Fibroblast of pulmonary artery (primary cell): Measurements from ENCODE around the gene NCOA3.
A peak's percentile ranks its signal among the peaks of the same experiment; 100 is the strongest.
"Not testable (repeated sequence)": the region's sequence is repeated elsewhere in the genome, so short reads cannot be mapped to it uniquely, and the experiment has no call there.

Experiments
- DNase-seq: peaks from one replicate; pipeline ENCODE4 v3.0.0-alpha.2; 2010; ENCODE audit warnings: low read depth
- H3K4me3 ChIP-seq: replicated peaks from 2 replicates; pipeline ENCODE4 v1.5.1; 2011; ENCODE audit warnings: low read depth, mild to moderate bottlenecking, control low read depth, low read length, moderate library complexity
- TF ChIP-seq, protein P1 (sequence below): IDR thresholded peaks from 2 replicates; pipeline ENCODE4 v1.5.1; 2011; ENCODE audit warnings: mild to moderate bottlenecking, control low read depth, low read length, inconsistent platforms; ENCODE audit errors: missing control alignments

Gene NCOA3

DNA sequence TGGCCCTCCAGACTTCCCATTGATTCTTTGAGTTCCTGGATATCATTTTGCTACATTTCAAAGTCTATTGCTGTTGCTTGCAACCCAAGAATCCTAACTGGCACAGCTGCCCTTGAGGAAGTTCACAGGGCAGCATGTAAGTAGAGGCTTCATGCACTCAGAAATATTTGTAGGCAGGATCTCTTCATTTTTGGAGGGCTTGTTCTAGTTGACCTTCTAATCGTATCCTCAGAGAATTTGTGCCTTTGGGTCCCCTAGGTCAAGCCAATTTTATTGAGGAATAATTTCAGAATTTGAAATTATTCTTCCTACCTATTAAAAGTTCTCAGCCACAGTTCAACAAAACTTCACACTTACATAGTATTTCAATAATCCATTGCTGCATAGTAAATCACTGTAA is 5.6 kb upstream of the NCOA3 start:
- TF ChIP-seq, protein P1, sequence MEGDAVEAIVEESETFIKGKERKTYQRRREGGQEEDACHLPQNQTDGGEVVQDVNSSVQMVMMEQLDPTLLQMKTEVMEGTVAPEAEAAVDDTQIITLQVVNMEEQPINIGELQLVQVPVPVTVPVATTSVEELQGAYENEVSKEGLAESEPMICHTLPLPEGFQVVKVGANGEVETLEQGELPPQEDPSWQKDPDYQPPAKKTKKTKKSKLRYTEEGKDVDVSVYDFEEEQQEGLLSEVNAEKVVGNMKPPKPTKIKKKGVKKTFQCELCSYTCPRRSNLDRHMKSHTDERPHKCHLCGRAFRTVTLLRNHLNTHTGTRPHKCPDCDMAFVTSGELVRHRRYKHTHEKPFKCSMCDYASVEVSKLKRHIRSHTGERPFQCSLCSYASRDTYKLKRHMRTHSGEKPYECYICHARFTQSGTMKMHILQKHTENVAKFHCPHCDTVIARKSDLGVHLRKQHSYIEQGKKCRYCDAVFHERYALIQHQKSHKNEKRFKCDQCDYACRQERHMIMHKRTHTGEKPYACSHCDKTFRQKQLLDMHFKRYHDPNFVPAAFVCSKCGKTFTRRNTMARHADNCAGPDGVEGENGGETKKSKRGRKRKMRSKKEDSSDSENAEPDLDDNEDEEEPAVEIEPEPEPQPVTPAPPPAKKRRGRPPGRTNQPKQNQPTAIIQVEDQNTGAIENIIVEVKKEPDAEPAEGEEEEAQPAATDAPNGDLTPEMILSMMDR, result no peak
- no peak for DNase-seq

DNA sequence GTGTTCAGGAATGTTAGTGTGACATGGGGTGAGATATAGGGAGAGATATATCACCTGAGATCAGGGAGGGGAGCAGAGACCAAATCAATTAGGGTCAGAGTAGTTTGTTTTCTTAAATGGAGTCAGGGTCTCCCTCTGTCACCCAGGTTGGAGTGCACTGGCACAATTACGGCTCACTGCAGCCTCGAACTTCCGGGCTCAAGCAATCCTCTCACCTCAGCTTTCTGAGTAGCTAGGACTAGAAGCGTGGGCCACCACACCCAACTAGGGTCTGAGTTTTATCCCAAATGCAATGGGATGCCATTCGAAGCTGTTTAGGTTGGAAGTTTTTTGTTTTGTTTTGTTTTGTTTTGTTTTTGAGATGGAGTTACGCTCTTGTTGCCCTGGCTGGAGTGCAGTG is 3.1 kb upstream of the NCOA3 start:
- DNase-seq, result no peak
- TF ChIP-seq, protein P1, result no peak
- no peak overlapping the region for H3K4me3 ChIP-seq

More for the DNA sequence above, 5.6 kb upstream of the NCOA3 start:
- no peak overlapping the region for H3K4me3 ChIP-seq

DNA sequence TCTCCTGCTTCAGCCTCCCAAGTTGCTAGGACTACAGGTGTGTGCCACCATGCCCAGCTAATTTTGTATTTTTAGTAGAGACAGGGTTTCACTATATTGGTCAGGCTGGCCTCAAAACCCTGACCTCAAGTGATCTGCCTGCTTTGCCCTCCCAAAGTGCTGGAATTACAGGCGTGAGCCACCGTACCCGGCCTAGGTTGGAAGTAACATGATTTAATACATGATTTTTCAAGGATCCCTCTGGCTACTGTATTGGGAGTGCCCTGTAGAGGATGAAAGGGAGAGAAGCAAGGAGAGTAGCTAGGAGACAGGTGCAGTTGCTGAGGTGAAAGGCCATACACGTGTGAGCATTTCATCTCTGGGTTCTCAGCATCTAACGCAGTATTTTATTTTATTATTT is 2.6 kb upstream of the NCOA3 start:
- DNase-seq, result no peak
- TF ChIP-seq, protein P1, result no peak
- H3K4me3 ChIP-seq, result no peak overlapping the region

DNA sequence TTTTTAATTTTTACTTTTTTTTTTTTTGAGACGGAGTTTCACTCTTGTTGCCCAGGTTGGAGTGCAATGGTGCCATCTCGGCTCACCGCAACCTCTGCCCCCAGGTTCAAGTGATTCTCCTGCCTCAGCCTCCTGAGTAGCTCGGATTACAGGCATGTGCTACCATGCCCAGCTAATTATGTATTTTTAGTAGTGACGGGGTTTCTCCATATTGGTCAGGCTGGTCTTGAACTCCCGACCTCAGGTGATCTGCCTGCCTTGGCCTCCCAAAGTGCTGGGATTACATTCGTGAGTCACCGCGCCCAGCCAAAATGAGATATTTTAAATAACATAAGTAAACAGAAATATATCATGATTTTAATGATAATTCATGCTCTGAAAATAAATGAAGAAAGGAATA is 1.6 kb upstream of the NCOA3 start:
- not testable (repeated sequence) for H3K4me3 ChIP-seq, DNase-seq

DNA sequence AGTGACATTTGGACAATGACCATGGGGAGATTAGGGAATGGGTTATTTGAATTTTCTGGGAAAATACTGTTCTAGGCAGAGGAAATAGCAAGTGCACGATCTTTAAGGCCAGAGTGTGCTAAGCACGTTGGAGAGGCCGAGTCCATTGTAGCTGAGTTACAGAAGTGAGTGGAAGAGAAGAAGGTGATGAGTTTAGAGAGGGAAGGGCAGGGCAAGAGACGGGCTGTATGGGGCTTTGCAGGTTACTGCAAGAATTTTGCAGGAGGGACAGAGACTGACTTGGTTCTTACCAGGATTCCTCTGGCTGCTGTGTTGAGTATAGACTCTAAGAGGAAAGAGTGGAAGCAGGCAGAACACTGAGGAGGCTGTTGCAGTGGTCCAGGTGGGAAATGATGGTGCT is 1.1 kb upstream of the NCOA3 start:
- no peak for DNase-seq
- no peak overlapping the region for H3K4me3 ChIP-seq
- TF ChIP-seq, protein P1, result no peak

DNA sequence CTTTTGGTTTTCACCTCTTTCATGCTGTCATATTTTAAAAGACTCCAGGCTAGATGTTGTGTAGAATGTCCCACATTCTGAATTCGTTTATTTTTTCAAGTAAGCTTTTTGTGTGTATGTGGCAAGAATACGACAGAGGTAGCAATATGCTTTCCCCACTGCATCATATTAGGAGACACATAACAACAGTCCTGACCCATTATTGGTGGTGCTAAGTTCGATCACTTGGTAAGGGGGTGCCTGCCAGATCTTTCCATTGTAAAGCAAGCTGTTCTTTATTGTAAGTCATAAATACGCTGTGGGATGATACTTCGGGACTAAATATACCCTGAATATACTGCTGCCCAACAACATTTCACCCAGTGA is 588 bp upstream of the NCOA3 start:
- peak overlapping the region; percentile 94 for H3K4me3 ChIP-seq
- TF ChIP-seq, protein P1, result no peak
- DNase-seq, result peak; percentile 16

DNA sequence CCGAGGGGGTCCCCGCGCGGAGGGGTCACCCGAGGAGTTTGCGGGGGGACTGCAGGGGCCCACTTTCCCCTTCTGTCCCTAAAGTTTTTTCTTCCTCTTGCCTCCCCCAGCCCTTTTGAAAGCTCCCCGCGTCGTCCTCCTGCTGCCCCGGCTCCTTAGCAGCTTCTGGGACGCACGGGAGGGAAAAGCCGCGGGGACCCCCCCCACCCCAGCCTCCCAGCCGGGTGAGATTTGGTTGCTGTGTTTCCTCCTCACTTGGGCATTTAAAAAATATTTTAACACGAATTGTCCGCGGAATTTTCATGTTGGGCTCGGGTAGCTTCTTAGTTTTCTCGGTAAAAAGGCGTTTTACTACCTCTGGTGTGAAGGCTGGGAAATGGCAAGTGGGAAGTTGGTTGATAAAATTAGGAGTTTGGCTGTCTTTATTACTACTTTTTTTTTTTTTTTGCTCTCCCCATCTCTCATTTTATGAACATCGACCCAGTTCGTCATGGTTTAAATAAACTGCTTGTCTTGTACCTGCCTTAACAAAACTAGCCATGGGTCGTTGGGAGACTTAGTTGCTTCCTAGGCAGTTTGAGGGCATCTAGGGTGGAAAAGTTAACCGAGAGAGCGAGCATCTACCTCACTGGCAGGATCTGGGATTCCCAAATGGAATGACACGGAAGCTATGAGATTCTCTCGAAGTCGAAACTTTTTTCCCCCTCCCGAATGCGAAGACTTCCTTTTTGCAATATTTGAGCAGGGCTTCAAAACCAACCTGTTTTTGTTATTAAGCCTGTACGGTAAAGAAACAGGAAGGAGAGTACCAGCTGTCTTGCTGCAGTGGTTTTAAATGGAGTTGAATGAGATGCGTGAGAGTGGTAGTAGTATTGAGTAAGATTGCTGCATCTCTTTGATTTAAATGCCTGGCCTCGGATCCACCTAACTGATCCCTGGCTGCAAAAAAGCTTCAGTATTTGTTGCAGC is 868 bp downstream of the NCOA3 start:
- peak overlapping the region; percentile 94 for H3K4me3 ChIP-seq
- TF ChIP-seq, protein P1, result no peak

More for the DNA sequence above, 868 bp downstream of the NCOA3 start:
- DNase-seq, result peak; percentile 61
